ENCODE results near the gene FSTL4.
"Not testable (repeated sequence)": the region's sequence is repeated elsewhere in the genome, so short reads cannot be mapped to it uniquely, and the experiment has no call there.

Gene FSTL4

GRCh38 chr5:133222521-133222920 is 389.8 kb downstream of the FSTL4 start:
- DNase-seq (ENCODE audit: low read depth), result no peak

GRCh38 chr5:133222040-133222439 is 390.3 kb downstream of the FSTL4 start:
- no peak for DNase-seq (ENCODE audit: low read depth)

GRCh38 chr5:133220851-133221674 is 391.3 kb downstream of the FSTL4 start:
- no peak for DNase-seq (ENCODE audit: low read depth)

- DNase-seq (ENCODE audit: low read depth), result no peak
Observed at GRCh38 chr5:133219296-133219695, 393.0 kb downstream of the FSTL4 start.

DNA sequence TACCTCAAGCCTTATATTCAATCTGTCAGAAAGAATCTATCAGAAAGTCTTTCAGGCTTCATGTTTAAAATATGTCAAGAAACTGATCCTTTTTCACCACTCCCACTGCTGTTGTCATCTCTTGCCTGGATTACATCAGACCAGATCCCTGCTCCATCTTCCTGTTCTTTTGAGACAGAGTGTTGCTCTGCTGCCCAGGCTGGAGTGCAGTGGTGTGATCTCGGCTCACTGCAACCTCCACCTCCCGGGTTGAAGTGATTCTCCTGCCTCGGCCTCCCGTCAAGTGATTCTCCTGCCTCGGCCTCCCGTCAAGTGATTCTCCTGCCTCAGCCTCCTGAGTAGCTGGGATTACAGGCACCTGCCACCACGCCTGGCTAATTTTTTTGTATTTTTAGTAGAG is 396.2 kb downstream of the FSTL4 start:
- not testable (repeated sequence) for DNase-seq (ENCODE audit: low read depth)

- no peak for DNase-seq (ENCODE audit: low read depth)
Observed at GRCh38 chr5:133214153-133214820, 398.1 kb downstream of the FSTL4 start.

- DNase-seq (ENCODE audit: low read depth), result no peak
Observed at GRCh38 chr5:133205649-133206048, 406.7 kb downstream of the FSTL4 start.

DNA sequence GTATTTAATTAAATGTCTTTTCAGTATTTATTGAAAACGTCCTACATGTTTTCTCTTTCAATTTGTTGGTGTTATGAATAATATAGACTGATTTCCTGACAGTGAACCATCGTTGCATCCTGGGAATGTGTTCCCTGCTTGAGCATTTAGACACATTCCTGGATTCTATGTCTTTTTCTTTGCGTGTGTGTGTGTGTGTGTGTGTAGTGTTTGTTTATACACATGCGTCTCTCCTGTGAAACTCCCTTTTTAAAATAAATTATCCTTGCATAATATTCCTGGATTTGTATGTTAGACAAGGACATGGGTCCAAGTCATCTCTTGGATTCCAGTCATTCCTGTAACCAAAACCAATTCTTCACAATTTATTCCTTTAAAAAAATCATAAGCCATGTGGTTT is 407.1 kb downstream of the FSTL4 start:
- no peak for DNase-seq (ENCODE audit: low read depth)

GRCh38 chr5:133203317-133204305 is 408.7 kb downstream of the FSTL4 start:
- DNase-seq (ENCODE audit: low read depth), result no peak

DNA sequence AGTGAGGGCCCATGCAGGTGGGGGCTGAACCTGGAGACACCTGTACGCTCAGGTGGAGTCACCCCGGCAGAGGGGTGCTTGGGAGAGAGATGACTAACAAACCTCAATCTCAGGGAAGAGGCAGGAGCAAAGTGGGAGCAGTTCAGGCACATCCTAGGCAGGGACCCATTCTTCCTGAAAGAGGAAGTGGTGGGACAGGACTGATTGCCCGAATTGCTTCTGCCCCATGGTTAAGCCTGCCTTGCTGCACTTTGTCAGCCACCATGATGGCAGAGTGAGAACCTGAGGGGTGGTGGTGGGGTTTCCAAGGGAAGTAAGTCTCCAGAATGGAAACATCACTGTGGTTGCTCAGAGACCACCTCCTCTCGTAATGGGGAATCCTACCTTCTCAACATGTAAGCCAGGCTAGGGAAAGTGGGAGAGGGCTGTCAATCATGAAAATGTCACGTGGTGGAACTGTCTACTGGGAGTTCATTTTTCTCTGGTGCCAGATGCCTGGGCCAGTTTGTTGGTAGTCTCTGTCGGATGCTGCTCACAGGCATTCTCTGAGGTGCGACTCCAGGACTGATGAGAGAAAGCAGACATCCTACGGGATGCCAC is 410.2 kb downstream of the FSTL4 start:
- no peak for DNase-seq (ENCODE audit: low read depth)

DNA sequence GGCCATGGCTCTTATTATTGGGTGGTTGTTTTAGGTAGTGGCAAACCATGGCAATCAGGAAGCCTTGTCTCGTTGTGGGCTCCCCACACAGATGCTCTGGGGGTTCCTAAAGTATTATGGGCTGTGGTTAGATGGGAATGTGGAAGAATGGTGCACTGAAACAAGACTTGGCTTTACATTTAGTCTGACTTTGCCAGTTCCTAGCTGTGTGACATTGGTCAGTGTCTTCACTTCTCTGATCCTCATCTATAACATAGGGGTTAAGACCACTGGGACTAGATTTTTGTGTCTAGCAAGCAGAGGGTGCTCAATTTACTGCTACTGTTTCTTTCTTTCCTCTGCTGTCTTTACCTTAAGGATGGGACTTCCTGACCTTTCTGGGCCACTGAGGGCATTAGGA is 411.0 kb downstream of the FSTL4 start:
- DNase-seq (ENCODE audit: low read depth), result no peak

GRCh38 chr5:133200256-133200655 is 412.1 kb downstream of the FSTL4 start:
- DNase-seq (ENCODE audit: low read depth), result no peak

- DNase-seq (ENCODE audit: low read depth), result no peak
Observed at GRCh38 chr5:133199417-133200178, 412.7 kb downstream of the FSTL4 start.

GRCh38 chr5:133198511-133198910 is 413.8 kb downstream of the FSTL4 start:
- no peak for DNase-seq (ENCODE audit: low read depth)

- no peak for DNase-seq (ENCODE audit: low read depth)
Observed at GRCh38 chr5:133196441-133197085, 415.8 kb downstream of the FSTL4 start.

GRCh38 chr5:133195250-133195649 is 417.1 kb downstream of the FSTL4 start:
- DNase-seq (ENCODE audit: low read depth), result no peak

DNA sequence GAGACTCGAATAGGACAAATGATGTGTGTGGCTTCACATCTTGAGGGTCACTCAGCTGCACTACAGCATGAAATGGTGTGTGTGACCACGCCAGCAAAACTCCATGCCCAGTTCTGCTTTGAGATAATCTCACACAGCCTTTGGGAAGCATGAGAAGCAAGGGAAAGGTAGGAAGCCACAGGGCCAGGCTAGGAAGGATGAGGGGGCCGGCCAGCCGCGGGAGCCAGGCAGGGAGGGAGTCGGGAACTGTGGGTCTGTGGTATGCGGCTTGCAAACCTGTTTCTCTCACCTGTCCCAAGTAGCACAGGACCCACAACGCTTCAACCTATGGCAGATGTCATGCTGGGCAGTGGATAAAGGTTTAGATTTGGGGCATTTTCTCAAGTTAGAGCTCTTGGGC is 418.5 kb downstream of the FSTL4 start:
- DNase-seq (ENCODE audit: low read depth), result no peak

DNA sequence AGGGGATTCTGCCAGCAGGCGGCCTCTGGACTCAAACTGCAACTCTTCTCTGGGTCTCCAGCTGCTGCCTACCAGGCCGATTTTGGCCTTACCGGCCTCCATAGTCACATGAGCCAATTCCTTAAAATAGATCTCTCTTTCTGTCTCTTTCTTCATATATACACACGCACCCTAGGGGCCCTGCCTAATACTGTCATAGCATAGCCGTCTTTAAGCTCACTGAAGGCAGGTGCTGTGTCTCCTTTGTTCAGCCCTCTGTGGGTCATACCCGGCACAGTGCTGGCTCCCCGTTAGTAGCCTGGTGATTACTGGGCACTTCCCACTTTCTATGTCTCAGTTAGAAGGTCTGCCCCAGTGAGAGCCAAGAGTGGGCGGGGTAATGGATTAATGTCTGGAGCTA is 419.6 kb downstream of the FSTL4 start:
- DNase-seq (ENCODE audit: low read depth), result no peak

- no peak for DNase-seq (ENCODE audit: low read depth)
Observed at GRCh38 chr5:133189881-133190280, 422.5 kb downstream of the FSTL4 start.

DNA sequence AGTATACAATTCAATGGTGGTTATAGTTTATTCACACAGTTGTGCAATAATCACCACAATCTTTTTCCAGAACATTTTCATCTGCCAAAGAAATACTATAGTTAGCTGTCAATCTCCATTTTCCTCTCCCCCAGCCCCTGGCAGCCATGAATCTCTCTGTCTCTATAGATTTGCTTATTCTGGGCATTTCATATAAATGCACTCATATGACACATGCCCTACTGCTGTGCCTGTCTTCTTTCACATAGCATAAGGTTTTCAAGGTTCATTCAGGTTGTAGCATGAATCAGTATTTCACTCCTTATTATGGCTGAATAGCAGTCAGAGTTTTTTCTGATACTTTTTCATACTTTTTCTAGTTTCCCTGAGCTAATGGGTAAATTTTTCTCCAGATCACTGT is 432.9 kb downstream of the FSTL4 start:
- DNase-seq (ENCODE audit: low read depth), result no peak
